ENCODE data around the gene IGSF23. TPM values are rescaled to one million over a fixed set of nuclear protein-coding genes. Genes with fewer than 3 reads are reported as not detected.

Gene IGSF23
- total RNA-seq, 1 experiment from 2014 or later: not detected

GRCh38 chr19:44621367-44621766 lies 8.0 kb downstream of the IGSF23 start:
- Histone ChIP-seq H3K4me2 (ENCODE audit: insufficient read depth, insufficient read length, low read length) (no peak overlapping the region), H2AK5ac (ENCODE audit: insufficient read length, low read length) (no peak overlapping the region), H4K20me1 (ENCODE audit: control insufficient read depth, insufficient read depth, insufficient read length) (no peaks in the 10 kb centered on the region), H3K79me2 (ENCODE audit: insufficient read depth, low read length) (no peaks in the 10 kb centered on the region), H2BK20ac (ENCODE audit: low read depth, low read length, poor library complexity, severe bottlenecking) (no peak overlapping the region), H3K23ac (ENCODE audit: insufficient read length, low read depth, low read length) (no peak overlapping the region), H3K4ac (ENCODE audit: low read depth, low read length) (no peak overlapping the region), H3K79me1 (ENCODE audit: insufficient read depth, low read depth, low read length, poor library complexity, severe bottlenecking) (no peaks in the 10 kb centered on the region), H3T11ph (ENCODE audit: low read length) (no peak overlapping the region), H3K27me3 (ENCODE audit: insufficient read depth, low read length) (no peaks in the 10 kb centered on the region), H3K27ac (ENCODE audit: insufficient read length, low read depth, low read length) (no peak overlapping the region), H4K8ac (replicated peaks; ENCODE audit: insufficient read length, low read depth, low read length) (no peak overlapping the region), H2BK12ac (ENCODE audit: insufficient read length, low read depth, low read length) (no peak overlapping the region), H3K23me2 (ENCODE audit: insufficient read length, low read depth, low read length, poor library complexity, severe bottlenecking) (no peaks in the 10 kb centered on the region), H3K14ac (ENCODE audit: insufficient read depth, low read length) (no peak overlapping the region), H3K9me3 (ENCODE audit: control insufficient read depth, low read depth, low read length) (no peaks in the 10 kb centered on the region), H4K5ac (ENCODE audit: insufficient read length, low read depth, low read length) (no peak overlapping the region), H2BK120ac (ENCODE audit: low read depth, low read length, poor library complexity, severe bottlenecking) (no peak overlapping the region), H3K18ac (ENCODE audit: insufficient read length, low read depth, low read length) (no peak overlapping the region), H2AFZ (ENCODE audit: low read length) (no peak overlapping the region), H3K4me1 (ENCODE audit: insufficient read depth, low read length) (no peaks in the 10 kb centered on the region), H3K9ac (ENCODE audit: extremely low read depth, insufficient read length, low read length) (no peak overlapping the region), H2BK15ac (ENCODE audit: low read depth, low read length) (no peak overlapping the region), H3K56ac (ENCODE audit: insufficient read length, low read depth, low read length) (no peak overlapping the region), H4K91ac (ENCODE audit: insufficient read length, low read depth, low read length) (no peak overlapping the region), H2BK5ac (ENCODE audit: insufficient read length, low read length) (no peak overlapping the region)
- no peak for DNase-seq
- Mint-ChIP-seq H3K9me3 (no peaks in the 10 kb centered on the region), H3K36me3 (ENCODE audit: insufficient read depth in 1 of 3, low read depth in 3 of 3) (peaks cover 0 to 6% (median 0%) of the 10 kb centered on the region in 3 experiments; a peak in 2 of 7 replicates), H3K4me3 (no peak overlapping the region), H3K4me1 (no peaks in the 10 kb centered on the region), H3K27ac (no peak overlapping the region), H3K27me3 (ENCODE audit: low read depth) (peaks cover 2% of the 10 kb centered on the region)
- TF ChIP-seq CTCF (conservative IDR thresholded peaks at IDR 0.05): no peak
- no CpG with 5 or more reads among the region's 6 CpGs for WGBS (ENCODE audit: extremely low coverage, insufficient read length, low lambda C conversion rate)

All from H9 (cell line).